Gastroesophageal sphincter (tissue), 4 donors: ENCODE measurements around the gene MYO1C. TPM values are rescaled to one million over a fixed set of nuclear protein-coding genes. Genes with fewer than 3 reads are reported as not detected.

ENCODE experiments used
- ATAC-seq: fragments of 150-250 bp; one replicate; pipeline ENCODE4 v1.9.1; 2016; ENCODE audit warnings: mild to moderate bottlenecking, moderate library complexity
- H3K27ac ChIP-seq, 4 donors: fragments of 200-600 bp; sonication (generic) in 3 of 4; 1 replicate in 3 of 4; 2 replicates in 1 of 4; pipeline ENCODE4 v1.5.1; 2016 to 2019
- H3K27me3 ChIP-seq: fragments of 200-600 bp; sonication (generic); one replicate; pipeline ENCODE4 v1.5.1; 2019
- H3K36me3 ChIP-seq, 2 donors: fragments of 200-600 bp; sonication (generic); one replicate each; pipeline ENCODE4 v1.5.1; 2019; ENCODE audit warnings: control low read depth in 1 of 2
- H3K4me1 ChIP-seq, 3 donors: fragments of 200-600 bp; sonication (generic); 1 replicate in 2 of 3; 2 replicates in 1 of 3; pipeline ENCODE4 v1.5.1; 2016 to 2019; ENCODE audit warnings: control low read depth in 2 of 3
- H3K4me3 ChIP-seq, 2 donors: fragments of 200-600 bp; sonication (generic); one replicate each; pipeline ENCODE4 v1.5.1; 2019; ENCODE audit warnings: mild to moderate bottlenecking in 1 of 2, moderate library complexity in 1 of 2
- H3K9me3 ChIP-seq, 3 donors: fragments of 200-600 bp; sonication (generic); one replicate each; pipeline ENCODE4 v1.5.1; 2017 to 2019; ENCODE audit warnings: control low read depth in 2 of 3
- CTCF ChIP-seq, 4 experiments: fragments of 200-600 bp in 2 of 4; fragments of 450-650 bp in 2 of 4; sonication (generic) in 1 of 4; IDR thresholded peaks; one replicate each; pipeline ENCODE4 v1.5.1; 2017 to 2019; ENCODE audit warnings: antibody characterized with exemption in 4 of 4, mild to moderate bottlenecking in 2 of 4, moderate library complexity in 2 of 4
- EP300 ChIP-seq: sonication (generic); formaldehyde crosslinking; IDR thresholded peaks from one replicate; pipeline ENCODE4 v1.6.1; 2017; ENCODE audit warnings: antibody characterized with exemption, mild to moderate bottlenecking
- POLR2A ChIP-seq, 2 donors: fragments of 450-650 bp; IDR thresholded peaks; one replicate each; pipeline ENCODE4 v1.6.1; 2017; ENCODE audit warnings: antibody characterized with exemption in 2 of 2, mild to moderate bottlenecking in 2 of 2, moderate library complexity in 1 of 2
- POLR2AphosphoS5 ChIP-seq: sonication (generic); formaldehyde crosslinking; IDR thresholded peaks from one replicate; pipeline ENCODE4 v1.6.1; 2017; ENCODE audit warnings: antibody characterized with exemption
- WGBS, 2 donors: methylation state at CpG; one replicate each; pipeline ENCODE4 v1.1.5; 2018; ENCODE audit warnings: low coverage in 1 of 2; 5-methylcytosine and 5-hydroxymethylcytosine counted together
- total RNA-seq, 4 donors: library from RNA; depleted of rRNA; stranded (reverse); fragments of >200 nt; gene quantifications; one replicate each; pipeline ENCODE4 v1.1.0, GENCODE V29; 2016

Gene MYO1C
- total RNA-seq, 4 donors from 2014 or later, result 215 to 461 (median 287) TPM

DNA sequence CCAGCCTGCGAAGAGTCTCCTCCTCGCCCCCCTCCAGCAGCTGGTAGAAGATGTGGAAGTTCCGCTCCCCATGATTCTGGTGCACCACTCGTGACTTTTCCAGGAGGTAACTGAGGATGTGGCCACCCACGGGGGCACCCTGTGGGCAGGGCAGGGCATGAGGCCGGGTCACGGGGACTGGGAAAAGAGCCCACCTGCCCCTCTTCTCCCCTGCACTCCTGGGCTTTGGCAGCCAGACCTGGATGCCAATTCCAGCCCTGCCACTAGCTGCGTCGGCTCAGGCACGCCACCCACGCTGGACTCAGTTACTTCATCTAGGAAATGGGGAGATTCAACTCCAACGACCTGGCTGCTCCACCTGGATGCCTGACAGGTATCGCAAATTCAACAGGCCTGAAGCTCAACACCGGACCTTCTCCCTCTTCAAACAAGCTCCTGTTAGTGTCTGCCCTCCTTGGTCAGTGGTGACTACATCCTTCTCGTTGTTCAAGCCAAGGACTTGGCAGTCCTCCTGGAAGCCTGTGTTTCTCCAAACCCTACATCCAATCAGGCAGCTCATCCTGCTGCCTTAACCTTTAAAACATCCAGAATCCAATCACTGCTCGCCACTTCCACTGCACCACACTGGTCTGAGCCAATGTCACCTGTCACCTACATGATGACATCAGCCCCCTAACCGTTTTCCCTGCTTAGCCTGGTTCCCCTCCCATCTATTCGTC lies 11.6 kb downstream of the MYO1C start:
- no peak for ATAC-seq
- H3K36me3 ChIP-seq, result peaks cover 0 to 83% of the 10 kb centered on the region in 2 donors
- H3K9me3 ChIP-seq, result no peaks in the 10 kb centered on the region
- peaks cover 0 to 64% (median 20%) of the 10 kb centered on the region in 3 donors for H3K4me1 ChIP-seq
- H3K4me3 ChIP-seq, result no peak overlapping the region
- H3K27ac ChIP-seq, result peak overlapping the region in 3 of 4 donors; percentile 22 to 100 (median 99)
- WGBS, 2 donors, result 19 to 54% methylated on average over 3 to 11 of the region's 18 CpGs
- no peaks in the 10 kb centered on the region for H3K27me3 ChIP-seq
- TF ChIP-seq POLR2AphosphoS5 (peak; percentile 30), POLR2A (IDR thresholded peaks at IDR 0.05) (no peak), EP300 (no peak), CTCF (IDR thresholded peaks at IDR 0.05) (no peak)

DNA sequence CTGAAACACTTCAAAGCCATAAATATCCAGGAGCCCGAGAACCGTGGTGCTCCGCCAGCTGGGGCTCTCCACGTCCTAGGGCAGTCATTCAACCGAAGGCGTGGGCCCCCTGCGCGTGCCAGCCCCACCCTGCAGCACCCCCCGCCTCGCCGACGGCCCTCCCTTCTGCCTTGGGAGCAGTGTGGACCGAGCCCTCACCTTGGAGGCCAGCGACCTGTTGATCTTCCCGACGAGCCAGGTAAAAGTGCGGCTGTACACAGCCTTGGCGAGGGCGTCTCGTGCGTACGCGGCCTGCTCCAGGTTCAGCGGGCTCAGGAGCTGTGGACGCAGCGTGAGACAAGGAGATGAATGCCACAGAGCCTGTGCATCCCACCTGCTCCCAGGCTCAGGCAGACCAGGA lies 14.1 kb downstream of the MYO1C start:
- ATAC-seq, result no peak
- no peaks in the 10 kb centered on the region for H3K27me3 ChIP-seq
- no peak for TF ChIP-seq POLR2A (IDR thresholded peaks at IDR 0.05)
- no peak for TF ChIP-seq EP300
- TF ChIP-seq POLR2AphosphoS5, result no peak
- no peak for TF ChIP-seq CTCF (IDR thresholded peaks at IDR 0.05)
- peaks cover 0 to 98% of the 10 kb centered on the region in 2 donors for H3K36me3 ChIP-seq
- peaks cover 0 to 59% (median 8%) of the 10 kb centered on the region in 3 donors for H3K4me1 ChIP-seq
- no peaks in the 10 kb centered on the region for H3K9me3 ChIP-seq
- WGBS, 2 donors, result 82% methylated on average over 9 of the region's 26 CpGs; no CpG with 5 or more reads in 1 of the 2 donors
- peak overlapping the region in 2 of 4 donors; percentile 14 to 27 for H3K27ac ChIP-seq
- no peak overlapping the region for H3K4me3 ChIP-seq

GRCh38 chr17:1475321-1475854 lies 17.1 kb downstream of the MYO1C start:
- WGBS, 2 donors, result 76 to 78% methylated on average over 5 to 7 of the region's 15 CpGs
- Histone ChIP-seq H3K4me1 (peaks cover 0 to 31% (median 0%) of the 10 kb centered on the region in 3 donors), H3K4me3 (no peak overlapping the region), H3K27me3 (no peaks in the 10 kb centered on the region), H3K27ac (peak overlapping the region in 3 of 4 donors; percentile 7 to 59 (median 48)), H3K36me3 (peaks cover 0 to 100% of the 10 kb centered on the region in 2 donors), H3K9me3 (no peaks in the 10 kb centered on the region)
- TF ChIP-seq POLR2A (IDR thresholded peaks at IDR 0.05), result no peak
- TF ChIP-seq POLR2AphosphoS5, result no peak
- TF ChIP-seq EP300, result no peak
- no peak for TF ChIP-seq CTCF (IDR thresholded peaks at IDR 0.05)
- ATAC-seq, result no peak

- ATAC-seq, result no peak
- no peak for TF ChIP-seq CTCF (IDR thresholded peaks at IDR 0.05)
- no peak for TF ChIP-seq EP300
- no peak for TF ChIP-seq POLR2AphosphoS5
- TF ChIP-seq POLR2A (IDR thresholded peaks at IDR 0.05), result no peak
- Histone ChIP-seq H3K36me3 (peaks cover 0 to 100% of the 10 kb centered on the region in 2 donors), H3K4me1 (peaks cover 0 to 31% (median 0%) of the 10 kb centered on the region in 3 donors), H3K27ac (peak overlapping the region in 3 of 4 donors; percentile 7 to 59 (median 48)), H3K4me3 (no peak overlapping the region), H3K9me3 (no peaks in the 10 kb centered on the region), H3K27me3 (no peaks in the 10 kb centered on the region)
- 93 to 100% methylated on average over 1 to 13 of the region's 31 CpGs for WGBS, 2 donors
Measured at GRCh38 chr17:1474402-1475189, 17.9 kb downstream of the MYO1C start.
